Loucy (cell line): ENCODE measurements around the gene MAT2A.

ENCODE experiments used
- EZH2phosphoT487 ChIP-seq: fragments of 200-600 bp; IDR thresholded peaks from 2 replicates; pipeline ENCODE4 v1.6.1; 2018; ENCODE audit warnings: antibody characterized with exemption, mild to moderate bottlenecking, moderate library complexity, borderline replicate concordance
- TF ChIP-seq, protein P1 (sequence below): fragments of 200-600 bp; sonication (generic); conservative IDR thresholded peaks from 2 replicates; pipeline ENCODE4 v1.5.1; 2014; ENCODE audit warnings: mild to moderate bottlenecking, antibody characterized with exemption, low read length

GRCh38 chr2:85584354-85584856 is 45.4 kb downstream of the MAT2A start, which contains the start of gene VAMP5:
- TF ChIP-seq, protein P1, sequence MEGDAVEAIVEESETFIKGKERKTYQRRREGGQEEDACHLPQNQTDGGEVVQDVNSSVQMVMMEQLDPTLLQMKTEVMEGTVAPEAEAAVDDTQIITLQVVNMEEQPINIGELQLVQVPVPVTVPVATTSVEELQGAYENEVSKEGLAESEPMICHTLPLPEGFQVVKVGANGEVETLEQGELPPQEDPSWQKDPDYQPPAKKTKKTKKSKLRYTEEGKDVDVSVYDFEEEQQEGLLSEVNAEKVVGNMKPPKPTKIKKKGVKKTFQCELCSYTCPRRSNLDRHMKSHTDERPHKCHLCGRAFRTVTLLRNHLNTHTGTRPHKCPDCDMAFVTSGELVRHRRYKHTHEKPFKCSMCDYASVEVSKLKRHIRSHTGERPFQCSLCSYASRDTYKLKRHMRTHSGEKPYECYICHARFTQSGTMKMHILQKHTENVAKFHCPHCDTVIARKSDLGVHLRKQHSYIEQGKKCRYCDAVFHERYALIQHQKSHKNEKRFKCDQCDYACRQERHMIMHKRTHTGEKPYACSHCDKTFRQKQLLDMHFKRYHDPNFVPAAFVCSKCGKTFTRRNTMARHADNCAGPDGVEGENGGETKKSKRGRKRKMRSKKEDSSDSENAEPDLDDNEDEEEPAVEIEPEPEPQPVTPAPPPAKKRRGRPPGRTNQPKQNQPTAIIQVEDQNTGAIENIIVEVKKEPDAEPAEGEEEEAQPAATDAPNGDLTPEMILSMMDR = no peak
- TF ChIP-seq EZH2phosphoT487 = no peak
